ENCODE data around the gene PLEKHG3.
"Not testable (repeated sequence)": the region's sequence is repeated elsewhere in the genome, so short reads cannot be mapped to it uniquely, and the experiment has no call there.

PLEKHG3 gene

DNA sequence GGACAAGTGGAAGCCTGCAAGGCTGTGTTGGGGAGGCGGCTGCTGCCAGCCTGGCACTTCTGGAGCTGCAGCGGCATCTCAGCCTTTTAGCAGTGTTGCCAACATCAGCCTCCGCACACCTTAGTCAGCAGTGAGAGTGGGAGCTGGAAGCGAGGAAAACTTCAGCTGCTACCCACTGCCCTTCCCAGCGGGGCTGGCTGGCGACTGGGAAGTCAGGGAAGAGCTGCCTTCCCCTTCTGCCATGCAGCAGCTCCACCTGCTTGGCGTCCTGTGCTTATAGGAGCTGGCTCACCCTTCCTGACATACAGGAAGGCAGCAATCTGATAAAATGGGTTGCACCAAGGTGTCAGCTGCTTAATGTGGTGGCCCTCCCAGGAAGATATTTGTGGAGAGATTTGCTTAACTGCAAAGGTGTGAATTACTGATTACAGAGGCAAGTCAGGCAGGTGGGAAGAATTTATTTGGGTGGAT, 15.4 kb upstream of the PLEKHG3 start:
- DNase-seq = no peak

GRCh38 chr14:64689289-64689688, 14.9 kb upstream of the PLEKHG3 start:
- no peak for DNase-seq

DNA sequence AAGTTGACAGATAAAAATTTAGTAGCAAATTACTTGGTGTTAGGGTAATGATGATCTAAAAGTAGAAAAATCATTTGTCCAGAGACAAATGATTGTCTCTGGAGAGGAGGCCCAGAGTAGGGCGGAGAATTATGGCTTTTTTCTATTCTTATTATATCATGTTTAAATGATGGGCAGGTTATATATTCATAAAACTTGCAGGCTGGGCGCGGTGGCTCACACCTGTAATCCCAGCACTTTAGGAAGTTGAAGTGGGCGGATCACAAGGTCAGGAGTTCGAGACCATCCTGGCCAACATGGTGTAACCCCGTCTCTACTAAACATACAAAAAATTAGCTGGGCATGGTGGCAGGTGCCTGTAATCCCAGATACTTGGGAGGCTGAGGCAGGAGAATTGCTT, 13.6 kb upstream of the PLEKHG3 start:
- not testable (repeated sequence) for DNase-seq

DNA sequence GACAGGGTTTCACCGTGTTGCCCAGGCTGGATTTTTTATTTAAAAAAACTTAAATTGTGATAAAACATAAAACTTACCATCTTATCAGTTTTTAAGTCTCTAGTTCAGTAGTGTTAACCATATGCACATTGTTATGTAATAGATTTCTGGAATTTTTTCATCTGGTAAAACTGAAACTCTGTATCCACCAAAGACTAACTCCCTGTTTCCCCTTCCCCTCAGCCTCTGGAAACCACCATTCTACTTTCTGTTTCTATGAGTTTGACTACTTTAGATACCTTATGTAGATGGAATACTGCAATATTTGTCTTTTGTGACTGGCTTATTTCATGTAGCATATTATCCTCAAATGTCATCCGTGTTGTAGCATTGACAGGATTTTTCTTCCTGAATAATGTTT, 12.8 kb upstream of the PLEKHG3 start:
- no peak for DNase-seq

DNA sequence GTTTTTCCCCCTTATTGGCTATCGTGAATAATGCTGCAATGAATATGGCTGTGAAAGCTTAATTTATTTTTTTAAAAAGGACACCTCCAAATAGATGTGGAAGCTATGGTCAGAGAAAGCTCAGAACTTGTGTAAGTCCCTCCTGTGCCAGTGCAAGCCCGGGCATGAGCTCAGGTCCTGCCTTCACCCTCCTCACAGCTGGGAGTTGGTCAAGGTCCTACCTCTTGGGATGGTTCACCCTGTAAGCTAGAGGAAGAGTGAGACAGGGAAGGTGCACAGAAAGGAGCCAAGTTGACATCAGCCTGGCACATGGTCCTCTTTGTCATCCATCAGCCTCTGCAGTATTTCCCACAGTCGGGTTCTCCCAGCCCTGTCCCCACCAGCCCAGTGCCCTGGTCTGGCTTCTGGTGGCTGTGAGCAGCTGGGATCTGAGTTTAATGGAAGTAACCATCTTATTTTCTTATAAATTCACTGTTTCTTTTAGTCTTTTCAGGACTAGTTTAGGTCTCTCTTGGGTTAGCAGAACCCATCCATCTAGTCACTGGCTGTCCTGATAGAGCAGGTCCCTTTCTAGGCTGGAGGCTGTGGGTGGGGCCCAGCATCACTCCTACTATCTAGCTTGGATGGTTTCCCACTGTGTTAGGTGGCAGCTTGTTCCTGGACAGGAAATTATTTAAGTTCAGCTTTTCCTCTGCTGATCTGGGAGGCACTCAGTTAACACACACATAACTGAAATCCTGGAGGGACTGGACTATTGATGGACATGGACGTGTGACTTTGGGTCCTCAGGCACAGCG, 11.8 kb upstream of the PLEKHG3 start:
- no peak for DNase-seq

DNA sequence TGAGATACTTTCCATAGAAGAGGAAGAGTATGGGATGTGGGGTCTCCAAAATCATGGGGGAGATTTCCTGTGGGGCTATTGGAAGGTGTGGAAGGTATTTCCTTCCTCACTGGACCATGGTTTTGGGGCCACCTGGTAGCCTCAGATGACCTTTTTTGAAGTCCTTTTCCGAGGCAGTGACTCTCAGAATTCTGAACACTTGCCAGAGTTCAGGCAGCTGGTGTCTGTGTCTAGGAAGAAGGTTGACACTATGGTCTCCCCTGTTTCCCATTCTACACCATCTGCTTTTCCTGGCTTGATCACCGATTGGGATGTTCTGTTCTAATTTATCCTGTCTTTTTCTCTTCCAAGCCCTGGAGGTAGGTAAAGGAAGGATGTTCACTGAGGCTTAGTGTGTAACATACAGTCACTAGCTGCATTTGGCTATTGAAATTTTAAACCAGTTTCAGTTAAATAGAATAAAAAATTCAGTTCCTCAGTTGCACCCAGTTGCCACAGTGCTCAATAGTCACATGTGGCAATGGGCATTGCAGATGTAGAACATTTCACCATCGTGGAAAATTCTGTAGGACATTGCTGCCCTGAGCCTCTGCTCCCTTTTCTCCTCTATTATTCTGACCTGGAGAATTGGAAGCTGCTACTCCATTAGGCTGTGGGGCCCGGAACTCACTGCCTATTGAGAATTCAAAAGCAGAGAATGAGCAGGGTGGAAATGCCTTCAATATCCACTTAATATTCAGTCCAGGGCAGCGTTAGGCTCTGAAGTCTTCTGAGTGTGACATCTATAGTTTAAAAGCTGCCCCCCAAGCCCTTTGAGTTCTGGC, 11.0 kb upstream of the PLEKHG3 start:
- DNase-seq = no peak

GRCh38 chr14:64693810-64694165, 10.4 kb upstream of the PLEKHG3 start:
- DNase-seq = no peak

DNA sequence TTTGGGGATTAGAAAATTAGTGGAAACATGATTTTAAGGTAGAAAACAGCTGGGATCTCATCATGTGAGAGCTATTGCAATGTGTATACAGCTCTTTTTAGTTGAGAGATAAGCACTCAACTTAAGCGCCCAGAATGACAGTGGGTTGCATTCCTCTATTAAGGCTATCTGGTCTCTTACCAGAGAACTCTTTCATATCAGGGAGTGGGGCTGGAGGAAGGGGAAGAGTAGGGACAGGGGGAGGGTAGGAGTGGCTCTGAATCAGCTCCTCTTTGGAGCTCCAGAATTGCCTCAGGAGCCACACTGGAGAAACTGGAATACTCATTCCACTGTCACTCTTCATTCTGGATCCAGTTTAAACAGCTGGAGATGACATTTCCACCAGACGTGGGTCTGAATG, 9.2 kb upstream of the PLEKHG3 start:
- no peak for DNase-seq

DNA sequence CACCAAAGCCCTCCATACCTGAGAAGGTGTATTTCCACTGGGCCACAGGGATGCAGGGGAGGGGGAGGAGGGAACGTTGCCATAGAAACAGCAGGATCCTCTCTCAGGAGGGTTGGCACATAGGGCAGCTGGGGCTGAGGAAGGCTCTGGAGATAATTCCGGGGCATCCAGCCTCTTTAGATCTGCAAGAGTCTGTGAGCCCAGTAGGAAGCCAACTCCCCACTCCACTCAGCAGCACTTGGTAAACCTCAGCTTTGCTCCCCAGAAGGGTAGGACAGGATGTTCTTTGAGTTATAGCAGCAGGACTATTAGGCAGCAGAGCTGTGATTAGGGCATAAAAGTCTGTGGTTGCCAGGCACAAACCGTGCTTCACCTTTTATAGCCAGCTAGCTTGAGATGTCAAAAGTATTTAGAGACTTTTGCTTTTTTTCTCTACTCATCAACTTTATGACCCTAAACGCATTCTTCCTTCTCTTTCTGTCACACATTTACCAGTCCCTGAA, 7.8 kb upstream of the PLEKHG3 start:
- DNase-seq = no peak

DNA sequence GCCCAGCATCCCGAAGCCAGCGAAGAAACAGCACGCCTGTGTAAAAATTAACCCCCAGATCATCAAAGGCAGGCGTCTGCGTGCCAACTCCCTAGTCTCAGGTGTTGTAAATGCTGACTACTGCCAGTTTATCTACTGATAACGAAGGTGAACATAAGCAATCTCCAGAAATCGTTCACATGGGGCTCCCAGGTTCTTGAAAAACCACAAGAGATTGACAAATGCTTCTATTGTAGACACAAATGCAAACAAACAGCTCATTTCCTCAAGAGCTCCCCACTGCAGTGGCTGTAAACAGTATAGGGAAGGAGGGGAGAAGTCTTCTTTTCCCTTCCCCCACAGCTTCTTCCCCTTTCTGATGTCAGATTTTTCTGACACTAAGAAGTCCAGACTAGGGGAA, 5.3 kb upstream of the PLEKHG3 start:
- DNase-seq = no peak

DNA sequence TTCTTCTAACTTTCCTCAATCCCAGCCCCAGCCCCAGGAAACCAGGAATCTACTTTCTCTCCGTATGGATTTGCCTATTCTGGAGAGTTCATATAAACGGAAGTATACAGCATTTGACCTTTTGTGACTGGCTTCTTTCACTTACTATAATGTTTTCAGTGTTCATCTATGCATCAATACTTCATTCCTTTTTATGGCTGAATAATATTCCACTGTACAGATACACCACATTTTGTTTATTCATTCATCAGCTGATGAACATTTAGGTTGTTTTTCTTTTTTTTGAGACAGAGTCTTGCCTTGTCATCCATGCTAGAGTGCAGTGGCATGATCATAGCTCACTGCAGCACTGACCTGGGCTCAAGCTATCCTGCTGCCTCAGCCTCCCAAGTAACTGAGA, 3.9 kb upstream of the PLEKHG3 start:
- DNase-seq = no peak

GRCh38 chr14:64700894-64701293, 3.3 kb upstream of the PLEKHG3 start:
- no peak for DNase-seq

GRCh38 chr14:64701660-64702059, 2.6 kb upstream of the PLEKHG3 start:
- DNase-seq = no peak

DNA sequence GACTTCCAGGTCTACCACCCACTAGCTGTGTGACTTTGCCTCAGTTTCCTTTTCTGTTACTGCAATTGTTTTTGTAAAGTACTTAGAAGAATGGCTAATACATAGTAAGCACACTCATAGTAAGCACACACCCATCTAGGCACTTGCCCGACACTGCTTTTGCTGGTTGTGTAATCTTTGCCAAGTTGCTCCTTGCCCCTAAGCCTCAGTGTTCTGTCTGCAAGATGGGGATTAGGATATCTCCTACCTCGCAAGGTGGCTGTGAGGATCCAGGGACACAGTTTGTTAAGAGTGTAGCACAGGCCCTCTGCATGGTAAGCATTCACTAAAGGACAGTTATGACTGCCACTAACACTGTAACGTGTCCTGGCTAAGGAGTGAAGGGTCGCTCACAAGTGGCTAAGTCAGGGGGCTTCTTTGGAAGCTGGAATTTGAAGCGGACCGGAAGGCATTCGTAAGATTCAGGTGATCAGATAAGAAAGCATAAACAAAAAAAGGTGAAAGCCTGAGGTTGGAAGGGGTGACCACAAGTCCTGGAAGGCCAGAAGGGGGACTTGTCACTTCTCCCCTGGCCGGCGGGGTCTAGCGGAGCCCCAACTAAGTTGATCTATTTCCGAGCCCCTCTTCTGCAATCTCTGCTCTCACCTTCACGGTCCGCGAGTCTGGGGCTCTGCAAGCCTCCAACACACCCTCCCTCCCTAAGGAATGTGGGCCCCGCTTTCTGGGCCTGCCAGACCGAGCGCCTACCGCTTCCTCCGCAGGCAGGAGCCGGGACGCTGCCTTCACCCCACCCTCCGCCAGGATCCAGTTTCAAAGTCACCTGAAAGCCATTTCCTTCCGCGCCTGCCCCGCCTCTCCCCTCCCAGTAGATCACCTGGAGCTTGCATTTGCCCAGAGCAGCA, 1.5 kb upstream of the PLEKHG3 start:
- no peak for DNase-seq

DNA sequence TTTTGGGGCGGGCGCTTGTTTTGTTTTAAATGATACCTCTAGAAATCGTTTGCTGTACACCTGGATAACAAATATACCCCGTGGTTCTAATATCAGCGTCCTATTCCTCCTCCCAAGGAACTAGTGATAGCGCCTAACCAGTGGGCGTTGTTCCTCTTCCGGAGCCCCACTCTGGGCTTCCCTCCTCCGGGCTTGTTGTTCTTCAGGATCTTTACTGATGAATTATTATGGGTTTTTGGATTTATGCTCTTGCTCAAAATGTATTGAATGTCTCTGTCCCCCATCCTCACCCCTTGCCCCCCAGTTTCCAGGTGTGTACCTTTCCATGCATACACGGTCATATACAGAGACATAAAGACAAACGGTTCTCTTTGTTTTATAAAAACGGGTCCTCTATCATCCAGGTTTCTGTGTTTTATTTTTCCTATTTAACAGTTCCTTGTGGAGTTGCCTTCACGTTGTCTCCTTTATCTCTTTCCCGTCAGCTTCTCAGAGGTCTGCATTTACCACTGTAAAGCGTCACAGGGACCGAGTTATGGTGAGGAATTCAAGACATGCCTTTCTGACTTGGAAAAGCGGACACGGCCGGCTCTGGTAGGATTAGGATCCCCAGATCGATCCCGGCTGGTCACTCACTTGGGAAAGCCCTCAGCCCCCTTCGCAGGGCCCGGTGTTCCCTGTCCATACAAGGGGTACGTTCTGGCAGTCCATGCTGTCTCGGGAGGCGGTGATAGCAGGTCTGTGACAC, 655 bp upstream of the PLEKHG3 start:
- no peak for DNase-seq

DNA sequence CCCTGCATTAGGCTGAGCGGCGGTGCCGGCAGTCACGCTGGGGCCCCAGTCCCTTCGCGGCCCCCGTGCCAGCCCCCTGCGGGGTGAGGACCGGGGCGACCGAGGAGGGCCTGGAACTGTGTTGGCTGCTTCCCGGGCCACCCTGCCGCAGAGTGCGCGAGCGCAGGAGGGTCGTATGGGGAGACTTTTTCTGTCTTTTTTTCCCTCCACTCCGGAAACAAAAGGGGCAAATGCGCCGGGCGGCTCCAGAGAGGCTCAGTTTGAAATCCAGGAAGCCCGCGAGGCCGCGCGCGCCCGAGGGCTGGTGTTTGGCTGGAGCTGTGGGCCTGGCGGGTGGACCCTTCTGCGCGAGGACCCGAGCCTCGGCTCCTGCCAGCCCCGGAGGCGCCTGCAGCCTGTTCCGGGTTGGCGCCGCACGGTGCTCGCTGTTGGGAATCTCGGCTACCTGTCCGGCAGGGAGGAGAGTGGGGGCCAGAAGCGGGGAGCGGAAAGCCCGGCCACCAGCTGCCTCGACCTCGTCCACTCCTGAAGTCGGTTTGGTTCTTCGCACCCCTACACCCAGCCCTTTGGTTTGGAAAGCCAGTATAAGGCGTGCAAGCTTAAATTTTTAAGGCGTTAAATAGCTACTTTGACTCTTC, 638 bp downstream of the PLEKHG3 start:
- no peak for DNase-seq

GRCh38 chr14:64705381-64706118, 1.3 kb downstream of the PLEKHG3 start:
- DNase-seq = no peak

DNA sequence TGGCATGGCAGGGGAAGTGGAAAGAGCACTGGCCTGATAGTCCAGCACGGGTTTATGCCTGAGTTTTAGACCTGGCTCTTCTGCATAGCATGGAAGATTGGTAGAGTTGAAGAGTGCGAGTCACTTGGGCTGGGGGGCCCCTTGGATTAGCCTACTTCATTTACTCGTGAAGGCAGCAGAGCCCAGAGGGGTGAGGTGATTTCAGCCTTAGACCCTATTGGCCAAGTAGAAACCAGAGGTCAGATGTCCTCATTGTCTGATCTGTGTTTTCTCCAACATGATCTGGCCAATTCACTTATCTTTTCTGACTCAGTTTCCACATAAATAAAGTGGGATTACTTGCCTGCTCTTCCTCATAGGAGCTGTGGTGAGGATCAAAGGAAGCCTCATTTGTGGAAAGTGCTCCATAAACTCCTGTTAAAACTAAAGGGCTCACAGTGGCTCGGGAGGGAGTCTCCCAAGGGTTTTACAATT, 1.9 kb downstream of the PLEKHG3 start:
- no peak for DNase-seq

GRCh38 chr14:64706593-64707193, 2.5 kb downstream of the PLEKHG3 start:
- no peak for DNase-seq

DNA sequence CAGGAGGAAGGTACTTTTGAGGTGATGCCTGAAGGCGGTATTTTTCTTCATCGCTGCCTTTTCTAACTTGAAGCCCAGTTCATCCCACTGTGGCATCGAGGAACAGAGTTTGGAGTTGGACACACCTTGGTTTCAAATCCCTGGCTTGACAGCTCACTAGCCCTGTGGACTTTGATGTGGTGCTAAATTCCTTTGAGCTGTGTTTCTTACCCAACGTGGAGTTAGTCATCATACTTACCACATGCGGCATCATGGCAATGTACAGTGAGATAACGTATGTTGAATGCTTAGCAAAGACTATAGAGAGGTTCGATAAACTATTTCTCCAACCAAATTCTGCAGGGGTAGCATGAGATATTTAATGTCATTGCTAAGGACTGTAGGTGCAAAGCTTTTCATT, 3.4 kb downstream of the PLEKHG3 start:
- DNase-seq = no peak

All from NCI-H1436 treated with DMSO at 0.1 percent for 48 hours (cell line).